PC-9 (cell line): ENCODE data around the gene CPE. TPM values are rescaled to one million over a fixed set of nuclear protein-coding genes. Genes with fewer than 3 reads are reported as not detected.

ENCODE experiments used
- BruUV-seq: library from RNA; stranded (reverse); fragments of 400-500 nt; replicated peaks from 2 replicates; lab custom pipeline; 2021; lab: Mats Ljungman, UMichigan
- CTCF ChIA-PET: fragments of 300-600 bp; sonication (Branson Sonifier 250); formaldehyde crosslinking; loops from one replicate; lab custom pipeline; 2022; ENCODE audit warnings: antibody characterized with exemption; lab: Charles Lee
- POLR2A ChIA-PET: fragments of 300-600 bp; sonication (Branson Sonifier 250); formaldehyde crosslinking; loops from one replicate; lab custom pipeline; 2022; ENCODE audit warnings: antibody characterized with exemption; ENCODE audit not compliant: unreplicated experiment; lab: Charles Lee
- DNase-seq, 2 experiments: peaks; one replicate each; pipeline versions ENCODE4 v3.0.0 to v3.0.0-alpha.2; 2015 to 2022; ENCODE audit warnings: mixed read lengths in 1 of 2
- H2AFZ ChIP-seq: fragments of 200-600 bp; sonication (generic); 2 replicates; pipeline ENCODE4 v1.8.1; 2017; ENCODE audit warnings: antibody characterized with exemption
- H3F3A ChIP-seq: fragments of 200-600 bp; sonication (generic); 2 replicates; pipeline ENCODE4 v1.8.1; 2017; ENCODE audit warnings: antibody characterized with exemption, mild to moderate bottlenecking, low read depth; ENCODE audit not compliant: insufficient read depth
- H3K27ac ChIP-seq: fragments of 200-600 bp; sonication (generic); 2 replicates; pipeline ENCODE4 v1.6.1; 2016; ENCODE audit warnings: mixed run types
- H3K27me3 ChIP-seq: fragments of 200-600 bp; sonication (generic); 2 replicates; pipeline ENCODE4 v1.6.1; 2016; ENCODE audit warnings: low read depth, mixed run types; ENCODE audit not compliant: insufficient read depth
- H3K36me3 ChIP-seq: fragments of 200-600 bp; sonication (generic); 2 replicates; pipeline ENCODE4 v1.6.1; 2016; ENCODE audit warnings: low read depth, mixed run types
- H3K4me1 ChIP-seq: fragments of 200-600 bp; sonication (generic); replicated peaks from 2 replicates; pipeline ENCODE4 v1.6.1; 2016; ENCODE audit warnings: mixed run types; ENCODE audit not compliant: insufficient read depth
- H3K4me2 ChIP-seq: fragments of 200-600 bp; sonication (generic); 2 replicates; pipeline ENCODE4 v1.6.1; 2017; ENCODE audit warnings: mixed run types
- H3K4me3 ChIP-seq: fragments of 200-600 bp; sonication (generic); 2 replicates; pipeline ENCODE4 v1.6.1; 2016; ENCODE audit warnings: mixed run types
- H3K79me2 ChIP-seq: fragments of 200-600 bp; sonication (generic); 2 replicates; pipeline ENCODE4 v1.6.1; 2017; ENCODE audit warnings: low read depth, mixed run types
- H3K9me2 ChIP-seq: fragments of 200-600 bp; sonication (generic); 2 replicates; pipeline ENCODE4 v1.8.1; 2017; ENCODE audit warnings: mild to moderate bottlenecking; ENCODE audit not compliant: insufficient read depth
- H3K9me3 ChIP-seq: fragments of 200-600 bp; sonication (generic); 2 replicates; pipeline ENCODE4 v1.8.1; 2016; ENCODE audit warnings: low read depth; ENCODE audit not compliant: insufficient read depth
- H4K20me1 ChIP-seq: fragments of 200-600 bp; sonication (generic); 2 replicates; pipeline ENCODE4 v1.8.1; 2017; ENCODE audit not compliant: insufficient read depth
- EZH2 ChIP-seq: fragments of 200-600 bp; sonication (generic); IDR thresholded peaks from 2 replicates; pipeline ENCODE4 v1.8.0; 2017; ENCODE audit warnings: antibody characterized with exemption, low read depth
- intact Hi-C: fragments of 100-400 bp; cut with micrococcal nuclease; formaldehyde crosslinking; loops from one replicate; pipeline ENCODE4 v1.10.0; 2022; ENCODE audit not compliant: unreplicated experiment
- total RNA-seq: library from RNA; stranded (reverse); gene quantifications from 2 replicates; pipeline ENCODE4 v1.2.3, GENCODE V29; 2021
- TF ChIP-seq, protein P1 (sequence below): fragments of 200-600 bp; sonication (generic); conservative IDR thresholded peaks from 2 replicates; pipeline ENCODE4 v1.6.1; 2017; ENCODE audit warnings: mixed run types, antibody characterized with exemption, mild to moderate bottlenecking, moderate library complexity

The CPE gene
- total RNA-seq, 1 experiment from 2014 or later, result 1.3 TPM

DNA sequence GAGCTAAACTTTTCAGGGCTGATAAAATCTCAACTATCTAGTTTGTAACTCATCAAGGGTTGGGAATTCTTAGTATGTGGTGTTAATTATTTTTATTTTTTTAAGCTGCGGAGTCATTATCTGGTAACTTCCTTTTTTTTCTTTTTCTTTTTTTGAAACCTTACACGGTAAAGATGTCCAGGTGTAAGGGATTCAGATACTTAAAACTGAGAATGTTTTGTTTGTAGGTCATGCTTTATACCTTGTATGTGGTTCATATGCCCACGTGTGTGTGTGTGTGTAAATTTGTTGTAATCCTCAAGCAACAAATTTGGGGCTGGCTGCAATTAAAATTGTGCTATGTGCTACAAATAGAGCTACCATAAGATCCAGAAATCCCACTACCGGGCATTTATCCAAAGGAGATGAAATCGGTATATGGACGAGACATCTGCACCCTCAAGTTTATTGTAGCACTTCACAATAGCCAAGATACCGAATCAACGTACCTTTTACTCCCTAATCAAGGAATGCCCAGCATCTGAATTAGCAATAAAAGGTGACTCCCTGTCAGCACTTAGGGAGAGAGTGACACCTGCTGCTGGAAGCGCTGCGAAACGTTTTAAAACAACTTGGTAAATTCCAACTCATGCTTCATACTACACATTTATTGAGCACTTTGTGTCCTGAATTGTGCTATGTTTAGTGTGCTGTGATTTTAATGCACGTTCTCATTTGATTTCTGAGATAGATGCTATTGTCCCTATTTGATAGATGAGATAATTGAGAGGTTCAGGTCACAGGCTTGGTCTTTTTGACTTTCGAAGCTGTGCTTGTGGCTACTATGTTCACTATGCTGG, 35.2 kb upstream of the CPE start:
- intact Hi-C loops, result loop anchor here (1.0 to 5.0 kb wide), 2 partner anchors 212 to 231 kb away; partner anchors contain the start of gene TMEM192
- BruUV-seq, result no TSS peak
- no peak for DNase-seq

DNA sequence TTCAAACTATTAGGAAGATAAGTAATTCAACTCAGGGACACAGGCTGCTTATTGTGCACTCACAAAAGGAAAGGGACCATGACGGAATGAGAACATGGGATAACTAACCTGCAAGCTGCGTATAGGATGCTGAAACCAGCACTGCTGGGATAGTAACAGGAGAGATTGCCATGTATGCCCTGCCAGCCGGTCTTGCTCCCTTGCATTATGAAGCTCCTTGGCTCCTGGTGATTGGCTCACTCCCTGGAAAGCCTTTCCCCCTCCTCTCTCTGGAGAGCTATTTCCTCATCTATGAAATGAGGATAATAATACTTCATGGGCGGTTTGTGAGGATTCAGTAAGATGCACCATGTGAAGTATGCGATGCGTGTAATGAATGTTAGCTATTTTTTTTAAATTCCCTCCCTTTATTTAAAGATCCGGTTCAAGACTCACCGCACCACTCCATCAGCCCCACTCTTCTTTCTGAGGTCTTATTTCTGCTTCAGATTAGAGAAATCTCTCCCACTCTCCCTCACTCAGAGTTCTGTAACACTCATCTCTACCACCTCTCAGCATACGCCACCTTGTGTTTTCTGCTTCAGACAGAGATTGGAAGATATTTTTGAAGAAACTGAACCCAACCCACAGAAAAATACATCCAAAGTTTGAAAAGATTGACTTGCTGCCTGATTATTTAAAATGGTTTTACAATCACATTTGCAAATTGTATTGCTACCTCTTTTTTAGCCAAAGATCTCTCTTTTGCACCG, 33.0 kb upstream of the CPE start:
- no peak overlapping the region for H3K4me2 ChIP-seq

More for the DNA sequence above, 35.2 kb upstream of the CPE start:
- Histone ChIP-seq H3K9me2 (no peaks in the 10 kb centered on the region), H3K4me2 (no peak overlapping the region), H3K4me1 (no peaks in the 10 kb centered on the region), H3K27ac (no peak overlapping the region), H3K4me3 (no peak overlapping the region), H2AFZ (no peak overlapping the region), H3K9me3 (no peaks in the 10 kb centered on the region), H4K20me1 (no peaks in the 10 kb centered on the region), H3F3A (peaks cover 21% of the 10 kb centered on the region), H3K27me3 (no peaks in the 10 kb centered on the region), H3K36me3 (peaks cover 11% of the 10 kb centered on the region; the same call in 1 of the 2 replicates), H3K79me2 (no peaks in the 10 kb centered on the region)
- CTCF ChIA-PET, result interaction anchor here (0.7 to 1.4 kb wide), 3 partner anchors 121 to 212 kb away, joined by 3 to 4 read pairs (median 3); no protein-coding TSS in a partner anchor
- TF ChIP-seq, protein P1, sequence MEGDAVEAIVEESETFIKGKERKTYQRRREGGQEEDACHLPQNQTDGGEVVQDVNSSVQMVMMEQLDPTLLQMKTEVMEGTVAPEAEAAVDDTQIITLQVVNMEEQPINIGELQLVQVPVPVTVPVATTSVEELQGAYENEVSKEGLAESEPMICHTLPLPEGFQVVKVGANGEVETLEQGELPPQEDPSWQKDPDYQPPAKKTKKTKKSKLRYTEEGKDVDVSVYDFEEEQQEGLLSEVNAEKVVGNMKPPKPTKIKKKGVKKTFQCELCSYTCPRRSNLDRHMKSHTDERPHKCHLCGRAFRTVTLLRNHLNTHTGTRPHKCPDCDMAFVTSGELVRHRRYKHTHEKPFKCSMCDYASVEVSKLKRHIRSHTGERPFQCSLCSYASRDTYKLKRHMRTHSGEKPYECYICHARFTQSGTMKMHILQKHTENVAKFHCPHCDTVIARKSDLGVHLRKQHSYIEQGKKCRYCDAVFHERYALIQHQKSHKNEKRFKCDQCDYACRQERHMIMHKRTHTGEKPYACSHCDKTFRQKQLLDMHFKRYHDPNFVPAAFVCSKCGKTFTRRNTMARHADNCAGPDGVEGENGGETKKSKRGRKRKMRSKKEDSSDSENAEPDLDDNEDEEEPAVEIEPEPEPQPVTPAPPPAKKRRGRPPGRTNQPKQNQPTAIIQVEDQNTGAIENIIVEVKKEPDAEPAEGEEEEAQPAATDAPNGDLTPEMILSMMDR, result peak; percentile 49; the same call in 1 of the 2 replicates
- no peak for TF ChIP-seq EZH2
- POLR2A ChIA-PET, result interaction anchor here (0.6 kb wide), 1 partner anchor 16 kb away, joined by 3 read pairs; the partner anchor contains the start of gene MSMO1

More for the DNA sequence above, 33.0 kb upstream of the CPE start:
- no peak overlapping the region for H3K27ac ChIP-seq
- no peaks in the 10 kb centered on the region for H3K36me3 ChIP-seq
- H3K4me3 ChIP-seq, result no peak overlapping the region
- BruUV-seq, result TSS peak; percentile 1
- ChIA-PET POLR2A (interaction anchor here (0.6 kb wide), 1 partner anchor 221 kb away, joined by 4 read pairs; no protein-coding TSS in a partner anchor), CTCF (no interaction called here)
- H3K27me3 ChIP-seq, result no peaks in the 10 kb centered on the region
- intact Hi-C loops, result no loop called here
- no peak for DNase-seq
- H3K79me2 ChIP-seq, result no peaks in the 10 kb centered on the region
- H2AFZ ChIP-seq, result no peak overlapping the region
- no peaks in the 10 kb centered on the region for H3K9me3 ChIP-seq
- peaks cover 18% of the 10 kb centered on the region for H3F3A ChIP-seq
- TF ChIP-seq, protein P1, result no peak
- no peak for TF ChIP-seq EZH2
- no peaks in the 10 kb centered on the region for H3K9me2 ChIP-seq
- H4K20me1 ChIP-seq, result no peaks in the 10 kb centered on the region
- no peaks in the 10 kb centered on the region for H3K4me1 ChIP-seq
